Left hindlimb (tissue), 1 donor: ENCODE measurements around the gene EHBP1L1.
A peak's percentile ranks its signal among the peaks of the same experiment; 100 is the strongest.
"Not testable (repeated sequence)": the region's sequence is repeated elsewhere in the genome, so short reads cannot be mapped to it uniquely, and the experiment has no call there.

ENCODE experiments used
- DNase-seq: peaks from one replicate; pipeline ENCODE4 v3.0.0-alpha.2; 2018

EHBP1L1 gene

DNA sequence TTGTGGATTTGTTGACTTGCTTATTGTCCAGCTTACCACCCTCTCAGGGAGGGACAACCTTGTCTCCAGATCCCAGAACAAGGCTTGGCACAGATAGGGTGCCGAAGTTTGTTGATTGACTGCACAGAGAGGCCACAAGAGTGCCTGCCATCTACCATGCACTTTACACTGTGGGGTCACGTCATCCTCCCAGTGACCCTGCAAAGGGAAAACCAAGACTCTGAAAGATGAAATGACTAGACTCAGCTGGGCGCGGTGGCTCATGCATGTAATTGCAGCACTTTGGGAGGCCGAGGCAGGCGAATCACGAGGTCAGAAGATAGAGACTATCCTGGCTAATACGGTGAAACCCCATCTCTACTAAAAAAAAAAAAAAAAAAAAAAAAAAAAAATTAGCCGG, 13.1 kb upstream of the EHBP1L1 start:
- DNase-seq = no peak

DNA sequence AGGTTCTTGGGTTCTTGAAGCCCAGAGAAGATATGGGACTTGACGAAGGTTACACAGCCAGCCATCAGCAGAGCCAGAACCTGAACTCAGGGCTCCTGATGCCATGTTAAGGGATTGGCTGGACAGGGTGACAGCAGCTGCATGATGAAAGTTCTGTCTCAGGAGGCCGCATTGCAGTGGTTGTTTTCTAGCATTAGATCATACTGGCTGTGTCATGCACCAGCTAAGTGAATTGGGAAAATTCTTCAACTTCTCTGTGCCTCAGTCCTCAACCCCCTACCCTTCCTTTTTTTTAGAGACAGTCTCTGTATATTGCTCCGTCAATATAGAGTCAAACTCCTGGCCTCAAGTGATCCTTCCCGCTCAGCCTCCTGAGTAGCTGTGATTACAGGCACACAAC, 12.3 kb upstream of the EHBP1L1 start:
- no peak for DNase-seq

DNA sequence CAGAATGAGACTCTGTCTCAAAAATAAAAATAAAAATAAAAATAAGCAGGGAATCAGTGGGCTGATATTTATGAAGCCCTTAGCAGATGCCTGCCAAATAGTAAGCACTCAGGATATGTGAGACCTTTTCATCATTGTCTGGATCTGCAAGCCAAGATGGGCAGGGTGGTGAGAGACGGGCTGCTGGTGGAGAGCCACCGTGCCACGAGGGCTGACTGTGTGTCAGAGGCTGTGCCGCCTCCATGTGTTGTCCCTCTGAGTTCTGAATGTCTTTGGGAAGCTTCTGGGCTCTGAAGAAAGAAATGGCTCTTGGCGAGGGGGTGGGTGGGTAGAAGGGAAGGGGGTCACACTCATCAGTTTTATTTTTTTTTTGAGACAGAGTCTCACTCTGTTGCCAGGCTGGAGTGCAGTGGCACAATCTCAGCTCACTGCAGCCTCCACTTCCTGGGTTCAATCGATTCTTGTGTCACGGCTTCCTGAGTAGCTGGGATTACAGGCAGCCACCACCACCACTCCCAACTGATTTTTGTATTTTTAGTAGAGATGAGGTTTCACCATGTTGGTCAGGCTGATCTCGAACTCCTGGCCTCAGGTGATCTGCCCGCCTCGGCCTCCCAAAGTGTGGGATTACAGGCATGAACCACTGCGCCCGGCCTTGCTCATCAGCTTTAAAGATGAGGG, 10.8 kb upstream of the EHBP1L1 start:
- DNase-seq = not testable (repeated sequence)

- no peak for DNase-seq
These were observed 10.0 kb upstream of the EHBP1L1 start for GRCh38 chr11:65565624-65566453.

DNA sequence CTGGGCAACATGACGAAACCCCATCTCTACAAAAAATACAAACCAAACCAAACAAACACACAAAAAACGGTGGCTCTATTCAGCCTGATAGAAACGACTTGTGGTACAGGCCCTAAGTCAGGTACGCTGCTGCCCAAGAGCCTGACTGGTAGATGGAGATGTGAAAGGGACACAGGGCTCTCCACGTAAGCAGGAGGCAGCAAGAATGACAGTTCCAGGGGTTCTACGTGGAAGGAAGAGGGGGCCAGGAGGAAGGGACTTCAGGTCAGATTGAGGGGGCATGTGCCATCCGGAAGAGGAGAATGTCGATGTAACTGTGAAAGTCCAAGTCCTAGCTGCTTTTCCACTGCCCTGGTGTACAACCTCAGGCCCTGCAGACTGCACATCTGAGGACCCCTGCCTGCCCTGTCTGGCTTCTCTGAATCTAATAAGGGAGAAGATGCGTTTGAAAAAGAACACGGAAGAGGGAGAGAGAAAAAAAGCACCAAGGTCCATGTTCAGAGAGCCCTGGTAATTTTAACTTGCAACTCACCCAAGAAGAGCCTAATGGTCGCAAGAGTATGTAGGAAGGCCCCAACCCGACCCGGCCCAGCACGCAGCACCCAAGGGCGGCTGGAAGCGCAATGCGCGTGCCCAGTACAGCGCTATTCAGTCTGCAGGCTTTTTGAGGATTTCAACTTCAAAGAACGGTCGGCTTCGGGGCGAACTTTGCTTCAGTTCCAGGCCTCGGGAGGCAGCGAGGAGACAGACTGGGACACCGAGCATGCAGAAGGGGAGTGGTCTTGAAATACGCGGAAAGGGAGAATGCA, 6.5 kb upstream of the EHBP1L1 start:
- no peak for DNase-seq

DNA sequence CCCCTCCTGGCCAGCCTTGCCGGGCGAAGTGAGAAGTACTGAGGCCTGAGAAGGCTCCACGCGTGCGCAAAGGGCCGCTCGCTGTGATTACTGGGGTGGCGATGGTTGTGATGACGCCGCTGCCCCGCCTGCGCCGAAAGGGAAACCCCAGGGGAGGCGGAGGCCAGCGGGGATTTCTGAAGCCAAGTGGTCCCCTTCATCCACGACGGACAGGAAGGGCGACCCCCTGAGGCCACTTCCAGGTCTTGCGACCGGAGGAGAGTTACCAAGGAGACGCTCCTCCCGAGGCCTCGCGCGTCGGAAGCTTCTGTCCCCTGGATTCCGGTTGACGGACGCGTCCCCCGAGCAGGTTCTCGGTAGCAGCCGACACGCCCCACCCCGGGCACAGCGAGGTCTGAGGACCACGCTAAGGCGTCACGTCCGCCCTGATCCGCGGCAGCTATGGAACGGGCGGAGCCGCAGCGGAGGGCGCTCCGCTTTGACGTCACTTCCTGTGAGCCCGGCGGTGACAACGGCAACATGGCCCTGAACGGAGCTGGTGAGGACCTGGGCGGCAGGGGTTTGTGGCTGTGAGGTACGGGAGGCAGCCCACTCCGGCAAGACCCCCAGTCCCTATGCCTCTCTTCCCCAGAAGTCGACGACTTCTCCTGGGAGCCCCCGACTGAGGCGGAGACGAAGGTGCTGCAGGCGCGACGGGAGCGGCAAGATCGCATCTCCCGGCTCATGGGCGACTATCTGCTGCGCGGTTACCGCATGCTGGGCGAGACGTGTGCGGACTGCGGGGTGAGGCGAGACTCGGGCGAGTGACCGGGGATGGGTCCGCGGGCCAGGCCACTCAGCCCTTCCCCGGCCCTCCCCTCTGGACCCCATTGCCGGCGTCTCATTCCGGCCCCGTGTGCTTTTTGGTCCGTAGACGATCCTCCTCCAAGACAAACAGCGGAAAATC, 5.6 kb upstream of the EHBP1L1 start, which contains the start of gene ZNRD2:
ZNRD2 (plus strand) TSS at position 505 of the 946 bp plus-strand sequence; CDS start at position 520, 15 bp downstream.
- DNase-seq = peak; percentile 98

- no peak for DNase-seq
These were observed 4.4 kb upstream of the EHBP1L1 start for GRCh38 chr11:65571420-65571819.

- DNase-seq = no peak
These were observed 3.9 kb upstream of the EHBP1L1 start for GRCh38 chr11:65571940-65572339.

- DNase-seq = peak; percentile 95
These were observed 3.3 kb upstream of the EHBP1L1 start, which contains the start of gene FAM89B for GRCh38 chr11:65572356-65573051. Gene FAM89B (plus strand): TSS chr11:65572538. CDS start chr11:65572670, 132 bp downstream.

DNA sequence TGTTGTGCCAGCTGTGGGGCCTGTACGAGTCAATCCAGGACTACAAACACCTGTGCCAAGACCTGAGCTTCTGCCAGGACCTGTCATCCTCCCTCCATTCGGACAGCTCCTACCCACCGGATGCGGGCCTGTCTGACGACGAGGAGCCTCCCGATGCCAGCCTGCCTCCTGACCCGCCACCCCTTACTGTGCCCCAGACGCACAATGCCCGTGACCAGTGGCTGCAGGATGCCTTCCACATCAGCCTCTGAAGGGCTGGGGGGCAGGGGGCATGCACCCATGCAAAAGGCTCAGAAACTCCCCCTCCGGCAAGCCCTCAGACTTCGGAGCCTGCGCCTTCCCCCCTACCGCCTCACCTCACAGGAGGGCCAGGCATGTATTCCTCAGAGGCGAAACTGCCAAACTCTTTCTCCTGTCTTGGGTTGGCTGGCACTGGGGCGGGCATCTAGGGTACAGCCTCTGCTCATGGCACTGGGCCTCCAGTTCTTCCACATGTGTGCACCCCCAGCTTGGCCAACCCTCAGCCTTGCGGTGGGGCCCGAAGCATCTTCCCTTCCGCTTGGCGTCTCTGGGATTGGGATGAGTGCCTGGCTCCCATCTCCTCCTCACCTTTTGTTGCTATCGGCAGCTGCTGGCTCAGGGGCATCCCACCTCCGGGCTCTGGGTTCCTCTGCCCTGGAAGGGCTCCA, 2.3 kb upstream of the EHBP1L1 start:
- peak; percentile 47 for DNase-seq

GRCh38 chr11:65574109-65574810, 1.6 kb upstream of the EHBP1L1 start:
- peak; percentile 97 for DNase-seq

DNA sequence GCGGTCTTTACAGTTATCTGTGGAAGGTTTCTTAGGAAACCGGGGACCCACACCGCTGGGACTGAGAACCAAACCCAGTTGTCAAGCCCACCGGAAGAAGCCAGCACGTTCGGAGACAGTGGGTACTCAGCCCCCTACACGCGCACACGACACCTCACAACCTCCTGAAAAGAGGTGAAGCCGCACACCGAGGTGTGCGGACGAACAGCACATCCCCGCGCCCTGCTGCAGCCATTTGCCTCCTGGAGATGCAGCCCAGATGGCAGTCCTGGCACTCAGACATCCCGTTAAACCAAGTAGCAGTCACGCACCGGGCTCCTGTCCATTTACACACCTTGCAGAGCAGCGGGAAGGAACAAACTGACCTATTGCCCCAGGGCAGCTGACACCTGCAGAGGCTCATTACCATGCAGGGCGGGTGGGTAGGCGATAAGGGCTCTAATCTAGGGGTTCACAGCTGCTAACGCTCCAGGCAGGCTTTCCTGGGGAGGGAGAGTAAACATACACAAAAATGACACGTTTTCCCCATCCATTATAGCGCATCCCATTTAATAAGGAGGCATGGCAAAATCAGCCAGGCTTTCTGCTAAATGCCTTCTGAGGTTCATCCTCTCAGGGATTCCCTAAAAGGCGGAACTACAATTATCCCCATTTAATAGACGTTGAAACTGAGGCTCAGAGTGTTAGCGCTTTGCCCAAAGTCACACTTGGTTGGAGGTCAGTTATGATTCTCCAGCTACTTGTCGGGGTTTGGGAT, 864 bp upstream of the EHBP1L1 start:
- no peak for DNase-seq

DNA sequence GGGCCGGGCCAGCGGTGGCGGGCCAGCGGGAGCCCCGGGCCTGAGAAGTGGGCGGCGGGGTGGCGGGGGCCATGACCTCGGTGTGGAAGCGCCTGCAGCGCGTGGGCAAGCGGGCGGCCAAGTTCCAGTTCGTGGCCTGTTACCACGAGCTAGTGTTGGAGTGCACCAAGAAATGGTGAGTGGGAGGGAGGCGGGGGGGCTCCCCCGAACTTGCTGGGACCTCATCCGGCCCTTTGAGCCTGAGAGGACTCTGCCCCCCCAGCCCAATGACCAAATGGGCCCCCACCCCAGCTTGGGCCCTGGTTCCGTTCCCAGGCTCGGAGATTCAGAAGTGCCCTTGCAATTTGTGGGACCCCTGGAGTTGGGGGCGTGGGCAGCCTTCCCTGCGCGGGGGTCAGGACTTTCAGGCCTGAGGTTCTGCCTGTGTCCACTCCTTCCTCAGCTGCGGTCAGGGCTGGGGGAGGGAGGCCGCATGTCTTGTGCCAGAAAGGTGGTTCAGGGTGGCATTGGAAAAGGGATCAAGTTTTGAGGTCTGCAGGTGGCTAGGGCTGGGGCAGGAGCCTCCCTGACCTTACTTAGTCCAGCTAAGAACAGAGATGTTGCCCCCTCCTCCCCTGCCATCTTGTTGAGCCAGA, 496 bp downstream of the EHBP1L1 start:
- DNase-seq = no peak

DNA sequence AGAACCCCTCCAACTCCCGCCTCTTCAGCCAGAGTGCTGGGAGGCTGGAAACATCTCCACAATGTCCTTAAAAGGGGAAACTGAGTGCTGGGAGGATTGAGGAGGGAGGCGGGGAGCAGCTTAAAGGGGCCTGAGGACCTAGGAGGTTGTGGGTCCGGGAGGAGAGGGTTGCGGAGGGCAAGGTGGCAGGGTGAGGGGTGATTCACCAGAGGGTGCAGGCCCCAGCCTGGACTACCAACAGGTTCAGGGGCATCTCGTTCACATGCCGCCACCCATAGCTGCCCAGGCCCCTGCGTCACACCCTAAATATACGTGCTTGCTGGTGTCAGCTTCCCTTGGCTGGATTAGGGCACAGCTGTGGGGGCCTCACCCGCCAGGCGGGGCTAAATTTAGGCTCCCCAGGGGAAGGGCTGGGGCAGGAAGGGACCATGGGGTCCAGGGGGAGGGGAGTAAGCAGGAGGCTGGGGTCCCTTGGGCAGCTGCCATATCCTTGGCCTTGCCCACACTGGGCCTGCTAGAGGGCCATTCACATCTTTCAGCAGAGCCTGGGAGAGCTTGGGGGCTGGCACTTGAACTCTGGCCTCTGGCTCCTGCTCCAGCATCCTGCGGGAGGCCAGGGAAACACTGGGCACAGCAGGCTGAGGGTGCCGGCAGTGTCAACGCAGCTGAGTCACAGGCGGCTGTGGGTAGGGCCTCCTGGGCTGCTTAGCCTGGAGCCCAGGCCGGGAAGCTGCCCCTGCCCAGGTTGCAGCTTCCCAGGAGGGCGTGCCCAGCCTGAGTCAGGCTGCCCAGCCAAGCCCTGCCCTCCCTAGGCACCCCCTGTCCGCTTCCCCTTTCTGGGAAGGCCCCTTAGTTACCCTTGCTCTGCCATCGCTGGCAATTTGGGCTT, 1.3 kb downstream of the EHBP1L1 start:
- DNase-seq = peak; percentile 80

GRCh38 chr11:65577756-65578109, 1.9 kb downstream of the EHBP1L1 start:
- DNase-seq = no peak

DNA sequence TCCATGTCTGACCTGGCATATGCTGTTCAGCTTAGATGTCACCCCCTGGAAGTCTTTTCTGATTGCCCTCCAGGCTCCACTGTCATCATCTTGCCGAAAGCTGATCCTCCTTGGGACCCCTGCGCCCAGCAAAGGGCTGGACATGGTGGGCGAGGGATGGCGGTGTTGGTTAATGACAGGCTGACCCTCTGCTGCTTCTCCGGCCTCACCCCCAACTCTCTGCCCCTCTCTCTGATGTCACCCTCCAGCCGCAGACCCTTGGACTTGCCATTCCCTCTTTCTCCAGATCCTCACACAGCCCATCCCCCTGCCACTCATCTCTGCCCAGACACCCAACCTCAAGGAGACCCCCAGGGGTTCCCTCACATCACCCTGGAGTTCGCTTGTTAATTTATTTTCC, 2.3 kb downstream of the EHBP1L1 start:
- DNase-seq = no peak

- no peak for DNase-seq
These were observed 2.8 kb downstream of the EHBP1L1 start for GRCh38 chr11:65578667-65579066.

- no peak for DNase-seq
These were observed 3.4 kb downstream of the EHBP1L1 start for GRCh38 chr11:65579291-65579690.
